Amniotic epithelial cell (primary cell): ENCODE data around the gene ROR2.
A peak's percentile ranks its signal among the peaks of the same experiment; 100 is the strongest.
"Not testable (repeated sequence)": the region's sequence is repeated elsewhere in the genome, so short reads cannot be mapped to it uniquely, and the experiment has no call there.

Experiments used
- DNase-seq: peaks from one replicate; pipeline ENCODE4 v3.0.0-alpha.2; 2010; ENCODE audit warnings: low read depth

The ROR2 gene

DNA sequence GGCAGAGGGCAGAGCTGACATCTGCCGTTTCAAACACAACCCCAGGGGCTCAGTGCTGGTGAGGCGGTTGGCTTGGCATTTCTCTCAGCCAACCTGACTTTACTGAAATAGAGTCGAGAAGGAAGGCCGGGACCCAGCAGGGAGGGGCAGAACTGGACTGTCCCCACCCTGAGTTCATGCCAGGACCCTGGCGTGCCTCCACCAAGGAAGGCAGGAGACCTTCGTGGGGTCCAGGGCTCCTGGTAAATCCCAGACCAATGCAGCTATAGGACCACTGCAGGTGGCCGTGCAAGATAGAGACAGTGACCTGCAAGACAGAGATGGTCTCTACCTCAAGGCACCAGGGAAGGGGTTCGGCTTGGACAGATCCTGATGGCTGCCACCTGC, 132.9 kb downstream of the ROR2 start:
- DNase-seq: no peak

- no peak for DNase-seq
Measured at GRCh38 chr9:91816356-91816755, 133.7 kb downstream of the ROR2 start.

- DNase-seq: no peak
Measured at GRCh38 chr9:91815896-91816295, 134.1 kb downstream of the ROR2 start.

DNA sequence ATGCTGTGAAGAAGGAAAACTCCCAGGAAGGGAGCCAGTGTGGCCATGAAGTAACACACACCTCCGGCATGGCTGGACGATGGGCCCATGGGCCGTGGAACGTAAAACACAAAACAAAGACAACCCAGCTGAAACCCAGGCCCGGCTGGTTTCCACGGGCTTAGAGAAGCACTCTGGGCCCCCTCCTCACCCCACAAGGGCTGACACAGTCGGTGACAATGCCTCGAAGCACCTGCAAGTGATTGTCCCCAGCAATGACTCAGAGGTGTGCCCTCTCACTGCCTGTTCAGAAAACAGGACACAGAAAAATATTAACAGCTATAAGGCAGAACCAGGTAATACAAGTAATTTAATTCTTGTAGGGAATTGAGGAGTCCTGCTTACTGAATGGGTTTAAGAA, 135.3 kb downstream of the ROR2 start:
- no peak for DNase-seq

- DNase-seq: no peak
Measured at GRCh38 chr9:91814201-91814600, 135.8 kb downstream of the ROR2 start.

DNA sequence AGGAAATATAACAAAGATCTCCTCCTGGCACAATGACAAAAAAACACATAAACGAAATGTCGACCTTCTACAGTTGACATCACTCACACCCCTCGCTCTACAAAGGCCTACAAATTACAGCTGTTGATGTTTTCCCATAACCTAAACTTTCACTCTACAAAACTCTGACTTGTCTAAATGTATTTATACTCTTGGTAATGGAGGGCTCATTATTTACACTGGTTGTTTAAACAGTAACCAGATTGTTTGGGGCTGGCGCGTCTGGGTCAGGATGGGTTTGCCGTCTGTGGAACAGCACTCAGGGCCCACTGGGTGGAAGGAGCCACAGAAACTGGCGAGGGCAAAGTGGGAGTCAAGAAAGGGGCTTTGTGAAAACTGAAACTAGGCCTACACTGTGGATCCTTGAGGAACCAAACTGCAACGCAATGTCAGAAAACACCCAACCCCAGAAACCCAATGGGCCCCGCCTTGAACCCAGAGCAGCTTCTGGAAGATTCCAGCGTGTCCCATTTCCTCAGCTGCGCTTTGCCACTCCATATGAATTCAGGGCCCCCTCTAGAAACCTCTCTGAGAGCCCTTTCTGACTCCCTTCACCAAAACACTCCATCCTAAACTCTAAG, 136.7 kb downstream of the ROR2 start:
- DNase-seq: no peak

DNA sequence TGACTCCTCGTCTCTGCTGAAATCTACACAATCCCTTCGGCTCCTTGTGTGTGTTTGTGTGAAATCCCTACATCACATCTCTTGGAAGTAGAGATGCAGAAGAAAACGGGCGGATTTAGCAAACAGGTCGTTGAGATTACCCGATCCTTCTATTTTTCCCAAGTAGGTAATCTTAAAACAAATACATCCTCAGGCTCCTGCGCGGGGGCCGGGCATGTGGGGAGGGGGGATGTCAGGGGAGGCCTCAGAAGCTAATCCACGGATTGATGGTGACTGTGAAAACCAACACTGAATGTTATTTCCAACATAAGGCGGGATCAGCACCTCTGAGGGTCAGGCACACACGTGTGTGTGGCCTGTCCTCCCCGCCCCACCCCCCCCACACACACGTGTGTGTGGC, 137.8 kb downstream of the ROR2 start:
- no peak for DNase-seq

DNA sequence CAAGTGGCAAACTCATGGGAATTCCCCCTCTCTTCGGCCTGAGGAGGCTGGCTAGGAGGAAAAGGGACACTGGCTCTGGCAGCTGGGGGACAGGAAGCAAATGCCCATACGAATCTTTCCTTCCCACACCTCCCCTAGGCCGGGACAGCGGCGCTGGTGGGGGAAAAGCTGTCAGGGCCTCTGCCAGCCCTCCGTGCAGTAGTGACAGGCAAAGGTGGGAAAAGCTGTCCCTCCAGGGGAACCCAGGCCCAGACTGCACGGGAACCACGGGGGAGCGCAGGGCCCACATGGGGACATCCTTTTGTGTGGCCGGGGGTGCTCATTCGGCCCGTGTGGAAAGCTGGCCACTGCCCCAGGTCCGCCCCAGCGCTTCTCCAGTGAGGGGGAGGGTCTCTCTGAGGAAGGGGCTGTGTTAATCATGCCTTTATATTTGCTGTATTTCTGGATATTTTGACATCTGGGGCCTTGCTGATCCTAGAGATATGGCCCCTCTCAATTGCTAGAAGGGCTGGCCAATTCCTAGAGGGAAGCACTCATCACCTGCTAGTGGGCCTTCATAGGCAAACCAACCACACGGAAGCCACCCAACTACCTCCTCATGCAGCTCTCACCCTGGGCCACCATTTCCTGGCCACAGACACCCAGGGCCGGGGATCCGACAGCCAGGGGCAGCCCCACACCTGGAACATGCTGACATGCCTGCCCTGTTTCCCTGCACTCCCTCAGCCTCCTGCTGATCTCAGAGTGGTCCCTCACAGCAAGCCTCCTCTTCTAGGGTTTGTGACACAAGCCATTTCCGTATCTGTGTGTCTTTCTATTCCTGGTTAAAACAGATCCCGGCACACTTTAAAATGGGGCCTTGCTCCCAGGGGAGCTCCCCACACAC, 138.8 kb downstream of the ROR2 start:
- DNase-seq: no peak

DNA sequence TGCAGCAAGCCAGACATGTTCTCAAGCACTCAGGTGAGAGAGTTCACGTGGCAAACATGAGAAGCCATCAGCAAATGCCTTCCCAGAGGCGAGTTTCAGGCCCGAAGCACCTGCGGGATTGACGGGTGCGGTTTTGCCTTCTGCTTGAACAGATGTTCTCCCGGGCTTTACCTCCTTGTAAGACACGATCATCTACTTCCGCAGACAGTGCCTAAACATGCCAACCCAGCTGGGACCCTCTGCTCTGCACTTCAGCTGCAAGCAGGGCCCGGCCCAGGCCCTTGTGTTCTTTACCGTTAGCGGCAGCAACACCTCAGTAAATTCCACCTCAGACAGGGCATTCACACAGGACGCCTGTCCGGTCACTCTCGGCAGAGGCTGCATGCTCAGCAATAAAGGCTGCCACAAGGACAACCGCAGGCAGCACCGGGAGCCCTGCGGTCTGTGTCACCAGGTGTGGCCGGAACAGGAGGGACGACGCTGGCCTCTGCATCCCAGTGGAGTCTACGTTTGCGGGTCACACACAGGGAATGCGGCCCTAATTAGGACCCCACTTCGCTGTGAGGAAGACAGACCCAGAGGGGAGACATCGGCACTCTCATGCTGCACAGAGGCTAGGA, 139.6 kb downstream of the ROR2 start:
- DNase-seq: no peak

DNA sequence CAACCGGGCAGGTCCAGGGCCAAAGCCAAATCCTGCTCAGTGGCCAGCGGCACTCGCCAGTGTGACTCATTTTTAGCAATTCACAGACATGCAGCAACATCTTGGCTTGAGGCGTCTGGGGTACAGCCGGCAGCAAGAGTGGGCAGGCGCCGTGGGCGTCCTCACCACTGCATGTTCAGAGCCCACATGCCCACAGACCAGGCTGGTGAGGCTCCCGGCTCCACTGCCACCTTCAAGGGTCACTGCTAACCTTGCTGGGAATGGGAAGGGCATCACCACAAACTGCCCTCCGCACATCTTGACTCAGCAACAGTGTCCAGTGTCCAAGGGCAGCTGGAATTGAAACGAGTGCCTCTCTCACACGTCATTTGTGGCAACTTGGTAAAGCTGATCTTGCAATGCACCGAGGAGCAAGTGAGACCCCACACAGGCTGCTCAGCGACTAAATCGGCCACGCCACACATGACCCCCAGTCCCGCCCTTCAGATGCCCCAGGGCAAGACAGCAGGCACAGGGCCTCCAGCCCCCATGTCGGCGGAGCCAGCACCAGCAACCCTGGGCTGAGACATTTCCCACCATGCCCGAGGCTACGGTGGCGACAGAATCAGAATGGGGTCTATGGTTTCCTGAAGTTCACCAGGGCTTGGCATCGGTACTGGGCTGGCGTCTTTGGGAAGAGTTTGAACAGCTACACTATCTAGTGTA, 140.3 kb downstream of the ROR2 start:
- peak; percentile 46 for DNase-seq

DNA sequence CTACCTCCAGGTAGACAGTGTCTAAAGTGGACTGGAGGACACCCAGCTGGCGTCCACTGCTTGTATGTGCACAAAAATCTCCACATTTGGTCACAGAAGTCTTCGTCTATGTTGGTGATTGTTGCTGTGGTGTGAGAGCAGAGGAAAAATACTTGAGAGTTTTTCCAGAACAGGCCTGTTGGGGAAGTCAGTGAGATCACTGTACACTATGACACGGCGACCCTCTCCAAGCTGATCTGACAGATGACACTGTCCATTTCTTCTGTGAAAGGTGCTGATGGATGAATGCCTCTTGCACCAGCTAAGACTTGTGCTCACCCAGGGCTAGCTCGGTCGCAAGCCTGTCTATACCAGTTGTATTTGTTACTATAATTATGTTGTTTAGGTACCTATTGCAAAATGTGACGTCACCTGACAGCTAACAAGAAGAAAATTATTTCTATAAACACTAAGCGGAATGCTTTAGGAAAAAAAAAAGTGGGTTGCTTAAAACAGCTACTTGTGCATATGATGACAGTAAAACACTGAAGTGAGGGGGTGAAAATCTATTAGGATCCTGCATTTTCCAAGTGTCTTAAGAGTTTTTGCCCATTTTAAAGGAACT, 142.3 kb downstream of the ROR2 start:
- peak; percentile 14 for DNase-seq

- DNase-seq: no peak
Measured at GRCh38 chr9:91805031-91805430, 145.0 kb downstream of the ROR2 start.

DNA sequence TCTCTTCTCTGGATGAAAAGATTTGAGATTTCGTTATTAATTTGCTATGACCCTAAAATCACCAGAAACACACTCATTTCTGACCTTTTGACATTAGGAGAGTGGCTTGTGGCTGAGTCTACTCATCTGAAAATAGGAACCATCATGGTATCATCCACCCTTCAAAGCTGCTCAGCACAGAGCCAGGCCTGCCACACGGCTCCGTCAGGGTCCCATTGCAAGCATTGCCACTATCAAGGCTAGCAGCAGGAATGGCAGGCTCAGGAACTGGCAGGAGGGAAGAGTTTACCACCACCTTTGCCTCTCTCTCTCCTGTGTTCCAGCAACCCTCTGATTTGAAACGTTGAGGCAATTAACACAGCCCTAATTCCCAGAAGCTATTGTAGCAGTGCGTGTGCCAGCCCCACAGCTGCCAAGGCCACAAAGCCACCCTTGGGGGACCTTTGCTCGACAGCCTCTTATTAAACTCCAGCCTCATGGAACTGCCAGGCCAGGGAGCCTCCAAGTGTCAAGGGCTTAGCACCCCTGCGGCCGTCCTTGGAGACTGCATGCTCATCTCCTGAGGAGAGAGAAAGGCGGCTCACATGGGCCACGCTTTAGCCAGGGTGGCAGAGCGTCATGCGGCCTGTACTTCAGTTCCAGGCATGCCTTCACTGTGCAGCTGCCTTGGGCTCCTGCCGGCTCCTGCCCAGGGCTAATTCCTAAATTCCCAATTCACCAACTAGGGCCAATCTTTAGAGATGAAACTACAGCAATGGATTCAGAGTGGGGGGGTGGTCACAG, 145.9 kb downstream of the ROR2 start:
- DNase-seq: no peak

- DNase-seq: peak; percentile 84
Measured at GRCh38 chr9:91803151-91803940, 146.7 kb downstream of the ROR2 start.

DNA sequence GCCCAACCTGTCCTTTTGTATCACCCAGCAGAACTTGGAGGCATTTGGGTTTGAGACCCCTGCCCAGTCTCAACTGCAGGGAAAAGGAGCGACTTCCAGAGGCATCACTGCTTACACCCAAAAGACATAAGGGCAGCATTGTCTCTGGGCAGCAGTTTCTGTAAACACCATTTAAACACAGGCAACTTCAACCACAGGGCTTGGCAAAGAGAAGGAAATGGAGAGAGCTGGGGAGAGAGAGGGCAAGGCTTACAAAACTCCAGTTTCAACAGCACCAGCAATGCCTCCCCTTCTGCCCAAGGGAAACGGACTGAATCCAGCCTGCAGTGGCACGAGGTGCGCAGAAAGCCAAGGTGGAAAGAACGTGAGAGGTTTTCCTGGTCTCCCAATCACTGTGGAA, 147.6 kb downstream of the ROR2 start:
- DNase-seq: peak; percentile 54

- DNase-seq: no peak
Measured at GRCh38 chr9:91800473-91801030, 149.5 kb downstream of the ROR2 start.

GRCh38 chr9:91799113-91799744, 150.8 kb downstream of the ROR2 start:
- DNase-seq: no peak

- DNase-seq: not testable (repeated sequence)
Measured at GRCh38 chr9:91798273-91799112, 151.5 kb downstream of the ROR2 start.

DNA sequence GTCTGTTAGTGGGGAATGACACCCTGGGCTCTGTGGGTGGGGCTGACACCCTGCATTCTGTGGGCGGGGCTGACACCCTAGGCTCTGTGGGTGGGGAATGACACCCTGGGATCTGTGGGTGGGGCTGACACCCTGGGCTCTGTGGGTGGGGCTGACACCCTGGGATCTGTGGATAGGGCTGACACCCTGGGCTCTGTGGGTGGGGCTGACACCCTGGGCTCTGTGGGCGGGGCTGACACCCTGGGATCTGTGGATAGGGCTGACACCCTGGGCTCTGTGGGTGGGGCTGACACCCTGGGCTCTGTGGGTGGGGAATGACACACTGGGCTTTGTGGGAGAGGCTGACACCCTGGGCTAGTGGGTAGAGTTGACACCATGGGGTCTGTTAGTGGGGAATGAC, 152.5 kb downstream of the ROR2 start:
- not testable (repeated sequence) for DNase-seq
